Uterus (tissue), 4 donors: Measurements from ENCODE around the gene STK39. TPM values are rescaled to one million over a fixed set of nuclear protein-coding genes. Genes with fewer than 3 reads are reported as not detected.

ENCODE experiments used
- DNase-seq, 2 donors: peaks; one replicate each; pipeline ENCODE4 v3.0.0-alpha.2; 2019 to 2020
- H3K27ac ChIP-seq, 2 donors: fragments of 200-600 bp; sonication (generic); 1 replicate in 1 of 2; 2 replicates in 1 of 2; pipeline ENCODE4 v1.5.1; 2016 to 2018
- H3K27me3 ChIP-seq, 2 donors: fragments of 200-600 bp; sonication (generic); one replicate each; pipeline ENCODE4 v1.5.1; 2018 to 2019; ENCODE audit warnings: control low read depth in 1 of 2
- H3K36me3 ChIP-seq, 2 donors: fragments of 200-600 bp; sonication (generic); one replicate each; pipeline ENCODE4 v1.5.1; 2019; ENCODE audit warnings: control low read depth in 1 of 2
- H3K4me1 ChIP-seq, 2 donors: fragments of 200-600 bp; sonication (generic); one replicate each; pipeline ENCODE4 v1.5.1; 2018 to 2019; ENCODE audit warnings: control low read depth in 1 of 2
- H3K4me3 ChIP-seq, 2 donors: fragments of 200-600 bp; sonication (generic); 1 replicate in 1 of 2; 2 replicates in 1 of 2; pipeline ENCODE4 v1.5.1; 2018 to 2019; ENCODE audit warnings: mild to moderate bottlenecking in 1 of 2
- H3K9me3 ChIP-seq, 2 donors: fragments of 200-600 bp; sonication (generic); one replicate each; pipeline ENCODE4 v1.5.1; 2019; ENCODE audit warnings: control low read depth in 1 of 2
- CTCF ChIP-seq, 4 experiments: fragments of 200-600 bp in 2 of 4; fragments of 450-650 bp in 2 of 4; sonication (generic) in 2 of 4; IDR thresholded peaks; one replicate each; pipeline ENCODE4 v1.5.1; 2016 to 2019; ENCODE audit warnings: antibody characterized with exemption in 4 of 4, mild to moderate bottlenecking in 2 of 4, moderate library complexity in 1 of 4
- POLR2A ChIP-seq, 2 donors: fragments of 450-650 bp; IDR thresholded peaks; one replicate each; pipeline ENCODE4 v1.6.1; 2016; ENCODE audit warnings: antibody characterized with exemption in 2 of 2, mild to moderate bottlenecking in 1 of 2, moderate library complexity in 1 of 2
- intact Hi-C: fragments of 100-400 bp; cut with DNase I; formaldehyde crosslinking; loops from one replicate; pipeline ENCODE4 v1.15.1; 2023; ENCODE audit warnings: low total_unique reads
- total RNA-seq, 4 donors: library from RNA; depleted of rRNA in 3 of 4; stranded (reverse); fragments of >200 nt in 3 of 4; gene quantifications; one replicate each; pipeline versions ENCODE4 v1.1.0 to v1.2.4, GENCODE V29; 2014 to 2023
- donor health status: DM: yes; HTN: yes; CAD: no.

STK39 gene
- total RNA-seq, 4 donors from 2014 or later, result 5.0 to 23.6 (median 9.8) TPM

- no peaks in the 10 kb centered on the region for H3K4me1 ChIP-seq
- TF ChIP-seq POLR2A (IDR thresholded peaks at IDR 0.05) (no peak), CTCF (IDR thresholded peaks at IDR 0.05) (no peak)
- intact Hi-C loops, result no loop called here
- no peaks in the 10 kb centered on the region for H3K27me3 ChIP-seq
- H3K9me3 ChIP-seq, result peaks cover 0 to 5% of the 10 kb centered on the region in 2 donors
- no peak overlapping the region for H3K27ac ChIP-seq
- no peaks in the 10 kb centered on the region for H3K36me3 ChIP-seq
- H3K4me3 ChIP-seq, result no peak overlapping the region
- no peak for DNase-seq
Measured at GRCh38 chr2:168256448-168256847, 9.1 kb upstream of the STK39 start.

- H3K9me3 ChIP-seq, result peaks cover 0 to 5% of the 10 kb centered on the region in 2 donors
- H3K36me3 ChIP-seq, result no peaks in the 10 kb centered on the region
- H3K27ac ChIP-seq, result no peak overlapping the region
- intact Hi-C loops, result no loop called here
- no peaks in the 10 kb centered on the region for H3K4me1 ChIP-seq
- no peak for DNase-seq
- no peak overlapping the region for H3K4me3 ChIP-seq
- no peak for TF ChIP-seq POLR2A (IDR thresholded peaks at IDR 0.05)
- no peak for TF ChIP-seq CTCF (IDR thresholded peaks at IDR 0.05)
- no peaks in the 10 kb centered on the region for H3K27me3 ChIP-seq
Measured at GRCh38 chr2:168255866-168256265, 8.5 kb upstream of the STK39 start.

GRCh38 chr2:168255103-168255502 lies 7.7 kb upstream of the STK39 start:
- Histone ChIP-seq H3K4me1 (no peaks in the 10 kb centered on the region), H3K9me3 (peaks cover 0 to 5% of the 10 kb centered on the region in 2 donors), H3K27ac (no peak overlapping the region), H3K27me3 (no peaks in the 10 kb centered on the region), H3K4me3 (no peak overlapping the region), H3K36me3 (no peaks in the 10 kb centered on the region)
- TF ChIP-seq POLR2A (IDR thresholded peaks at IDR 0.05) (no peak), CTCF (IDR thresholded peaks at IDR 0.05) (no peak)
- intact Hi-C loops, result no loop called here
- no peak for DNase-seq

- no peak overlapping the region for H3K27ac ChIP-seq
- no peaks in the 10 kb centered on the region for H3K4me1 ChIP-seq
- H3K27me3 ChIP-seq, result no peaks in the 10 kb centered on the region
- no peaks in the 10 kb centered on the region for H3K36me3 ChIP-seq
- no peak for DNase-seq
- H3K4me3 ChIP-seq, result no peak overlapping the region
- intact Hi-C loops, result no loop called here
- H3K9me3 ChIP-seq, result peaks cover 0 to 5% of the 10 kb centered on the region in 2 donors
- TF ChIP-seq POLR2A (IDR thresholded peaks at IDR 0.05) (no peak), CTCF (IDR thresholded peaks at IDR 0.05) (no peak)
Measured at GRCh38 chr2:168254158-168254935, 7.0 kb upstream of the STK39 start.

GRCh38 chr2:168253379-168253778 lies 6.0 kb upstream of the STK39 start:
- Histone ChIP-seq H3K36me3 (no peaks in the 10 kb centered on the region), H3K4me3 (no peak overlapping the region), H3K27me3 (no peaks in the 10 kb centered on the region), H3K4me1 (no peaks in the 10 kb centered on the region), H3K9me3 (peaks cover 0 to under 1% of the 10 kb centered on the region in 2 donors), H3K27ac (no peak overlapping the region)
- TF ChIP-seq CTCF (IDR thresholded peaks at IDR 0.05) (no peak), POLR2A (IDR thresholded peaks at IDR 0.05) (no peak)
- intact Hi-C loops, result no loop called here
- no peak for DNase-seq
